GM19239 (cell line): ENCODE data around the gene SH3RF3.

Experiments used
- DNase-seq: peaks from one replicate; pipeline ENCODE4 v3.0.0; 2011; ENCODE audit warnings: low spot score; ENCODE audit not compliant: insufficient read length
- FAIRE-seq: peaks from 2 replicates; lab custom pipeline; 2011; peaks lifted over from hg19 to GRCh38; lab: Jason Lieb, UNC

Gene SH3RF3

DNA sequence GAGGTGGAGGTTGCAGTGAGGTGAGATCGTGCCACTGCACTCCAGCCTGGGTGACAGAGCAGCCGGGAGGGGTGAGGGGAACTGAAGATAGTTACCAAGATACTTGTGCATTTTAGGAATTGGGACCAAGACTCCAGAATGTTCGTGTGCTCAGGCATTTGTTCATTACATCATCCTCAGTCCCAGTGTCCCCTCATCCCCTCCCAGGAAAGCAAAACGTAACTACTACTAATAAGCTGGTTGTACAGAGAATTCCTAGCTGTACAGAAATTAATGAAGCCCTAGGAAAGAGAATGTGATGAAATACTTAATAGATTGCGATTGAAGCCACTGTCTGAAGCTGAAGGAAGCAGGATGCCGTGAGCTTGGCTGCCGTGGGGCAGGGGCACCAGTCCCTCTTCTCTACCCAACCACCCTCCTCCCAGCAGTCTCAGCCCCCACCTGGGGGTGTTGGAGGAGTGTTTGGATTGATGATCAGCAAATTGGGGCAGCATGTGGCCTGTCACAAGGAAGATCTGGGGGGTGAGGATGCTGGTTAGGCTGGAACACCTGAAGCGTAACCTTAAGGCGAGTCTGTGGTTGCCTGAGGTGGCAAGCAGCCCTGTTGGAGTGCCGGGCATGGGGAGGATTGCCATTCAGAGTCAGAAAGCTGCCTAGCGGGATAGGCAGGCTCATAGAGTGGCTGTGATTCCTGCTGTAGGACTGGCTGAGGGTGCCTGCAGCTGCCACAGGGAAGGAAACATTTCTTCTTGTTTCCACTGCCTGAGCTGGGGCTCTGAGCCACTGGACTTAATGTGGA, 140.9 kb downstream of the SH3RF3 start:
- FAIRE-seq: no peak
- no peak for DNase-seq

GRCh38 chr2:109270505-109271312, 141.7 kb downstream of the SH3RF3 start:
- DNase-seq: no peak
- no peak for FAIRE-seq

GRCh38 chr2:109271920-109272319, 142.9 kb downstream of the SH3RF3 start:
- DNase-seq (no peak), FAIRE-seq (no peak)

DNA sequence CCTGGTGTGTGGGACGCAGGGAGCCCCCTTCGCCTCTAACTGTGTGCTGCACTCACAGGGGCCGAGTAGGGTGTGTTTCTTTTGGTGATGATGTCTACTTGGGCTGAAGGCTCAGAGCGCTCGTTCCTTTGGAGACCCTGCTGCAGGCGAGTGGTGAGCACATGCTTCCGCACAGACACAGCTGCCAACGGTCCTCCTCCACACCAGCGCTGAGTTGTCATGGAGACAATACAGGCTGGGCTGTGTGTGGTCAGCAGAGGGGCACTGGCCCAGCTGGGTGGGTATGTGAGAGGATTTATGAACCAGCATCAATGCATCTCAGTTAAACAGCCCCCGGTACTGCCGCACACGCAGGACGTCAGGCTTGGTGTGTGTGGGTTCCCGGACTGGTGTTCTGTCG, 143.5 kb downstream of the SH3RF3 start:
- FAIRE-seq (no peak), DNase-seq (no peak)

DNA sequence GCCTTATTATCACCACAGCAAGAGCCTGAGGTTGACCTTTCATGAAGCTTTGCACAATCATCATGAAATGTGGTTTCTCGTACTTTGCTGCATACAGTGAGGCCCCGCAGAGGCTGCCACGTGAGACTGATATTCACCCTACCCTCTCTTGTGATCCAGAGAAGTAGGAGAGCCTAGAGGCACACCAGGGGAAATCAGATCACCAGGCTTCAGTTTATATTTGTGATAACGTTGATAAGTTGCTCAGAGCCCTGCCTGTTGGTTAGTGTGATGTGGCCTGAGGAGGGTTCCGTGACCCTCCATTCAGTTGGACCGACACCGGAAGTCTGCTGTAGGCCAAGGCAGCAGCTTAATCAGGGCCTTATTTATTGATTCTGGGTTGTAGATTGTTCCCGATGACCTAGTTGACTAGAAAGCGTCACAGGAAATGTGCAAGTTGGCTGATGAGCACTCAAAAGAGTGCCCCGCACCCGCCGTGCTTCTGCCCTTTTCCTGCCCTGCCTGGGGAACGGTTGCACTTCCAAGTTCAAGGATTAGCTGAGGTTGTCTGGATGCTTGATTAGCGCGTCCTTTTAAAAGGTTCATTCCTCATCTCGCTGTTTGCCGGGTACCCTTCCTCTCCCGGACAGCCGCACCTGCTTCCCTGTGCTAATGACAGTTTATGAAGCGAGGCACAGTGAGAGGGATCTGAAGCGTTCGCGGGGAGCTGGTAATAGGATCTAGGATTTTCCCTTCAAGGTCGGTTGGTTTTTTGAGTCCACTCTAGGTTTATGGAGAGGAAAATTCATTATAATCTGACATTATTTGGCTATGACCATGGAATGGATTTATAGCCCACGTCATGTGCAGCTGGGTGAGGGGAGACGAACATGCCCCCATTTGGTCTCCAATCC, 146.4 kb downstream of the SH3RF3 start:
- no peak for DNase-seq
- no peak for FAIRE-seq

GRCh38 chr2:109277406-109277805, 148.4 kb downstream of the SH3RF3 start:
- no peak for DNase-seq
- no peak for FAIRE-seq

- no peak for DNase-seq
- no peak for FAIRE-seq
These were observed 150.3 kb downstream of the SH3RF3 start for GRCh38 chr2:109279243-109279860.

GRCh38 chr2:109280804-109281203, 151.8 kb downstream of the SH3RF3 start:
- no peak for DNase-seq
- no peak for FAIRE-seq

GRCh38 chr2:109282360-109282759, 153.4 kb downstream of the SH3RF3 start:
- no peak for DNase-seq
- FAIRE-seq: no peak

- DNase-seq (no peak), FAIRE-seq (no peak)
These were observed 153.9 kb downstream of the SH3RF3 start for GRCh38 chr2:109282865-109283264.

DNA sequence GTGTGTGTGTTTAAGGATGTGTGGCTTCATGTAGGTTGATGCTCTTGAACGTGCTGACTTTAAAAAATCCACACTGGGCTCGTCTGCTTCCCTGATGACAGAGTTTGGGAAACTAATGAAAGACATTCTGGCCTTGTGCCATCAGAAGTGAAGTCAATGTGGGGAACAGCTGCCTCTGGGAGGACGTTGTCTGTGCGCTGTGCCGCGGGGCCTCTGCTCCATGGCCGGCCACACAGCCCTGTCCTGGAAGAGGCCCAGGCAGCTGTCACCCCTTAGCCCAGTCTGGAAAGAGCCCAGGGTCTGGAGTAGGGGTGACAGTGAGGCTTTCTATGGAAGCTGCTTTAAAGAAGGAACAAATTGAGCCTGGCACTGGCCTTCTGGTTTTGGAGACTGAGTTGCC, 155.8 kb downstream of the SH3RF3 start:
- DNase-seq (no peak), FAIRE-seq (no peak)

GRCh38 chr2:109285244-109285651, 156.2 kb downstream of the SH3RF3 start:
- DNase-seq (no peak), FAIRE-seq (no peak)

- no peak for FAIRE-seq
- DNase-seq: no peak
These were observed 158.4 kb downstream of the SH3RF3 start for GRCh38 chr2:109287413-109287812.

- DNase-seq (no peak), FAIRE-seq (no peak)
These were observed 158.8 kb downstream of the SH3RF3 start for GRCh38 chr2:109287838-109288237.

GRCh38 chr2:109288544-109289368, 159.8 kb downstream of the SH3RF3 start:
- no peak for DNase-seq
- no peak for FAIRE-seq

- DNase-seq (no peak), FAIRE-seq (no peak)
These were observed 160.7 kb downstream of the SH3RF3 start for GRCh38 chr2:109289504-109290222.

GRCh38 chr2:109290887-109291643, 162.1 kb downstream of the SH3RF3 start:
- DNase-seq (no peak), FAIRE-seq (no peak)

DNA sequence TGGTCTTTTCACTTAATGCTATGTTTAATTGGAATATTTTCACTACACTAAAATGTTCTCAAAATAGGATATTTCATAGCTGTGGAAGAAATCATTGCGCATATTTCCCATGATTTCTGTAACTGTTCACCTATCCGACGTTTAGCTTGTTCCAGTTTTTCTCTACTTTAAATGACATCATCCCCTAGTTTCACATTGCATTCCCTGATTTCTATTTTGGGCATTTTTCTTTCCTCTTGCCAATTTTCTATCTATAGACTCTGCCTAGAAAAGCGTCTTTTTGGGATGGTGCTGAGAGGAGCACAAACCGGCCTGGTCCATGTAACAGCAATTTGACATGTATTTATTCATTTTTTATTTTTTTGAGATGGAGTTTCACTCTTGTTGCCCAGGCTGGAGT, 163.4 kb downstream of the SH3RF3 start:
- DNase-seq (no peak), FAIRE-seq (no peak)
